Smooth muscle cell of bladder (primary cell): ENCODE data around the gene SLC35C1. TPM values are rescaled to one million over a fixed set of nuclear protein-coding genes. Genes with fewer than 3 reads are reported as not detected.

ENCODE experiments used
- total RNA-seq: library from RNA; depleted of rRNA; stranded (reverse); fragments of >200 nt; gene quantifications from 2 replicates; pipeline ENCODE4 v1.2.3, GENCODE V29; 2014

Gene SLC35C1
- total RNA-seq, result 12.9 TPM in 2 replicates

GRCh38 chr11:45804761-45805304 is at the start of gene SLC35C1:
SLC35C1 (plus strand) TSS chr11:45805149; CDS start chr11:45805802, 653 bp downstream.

GRCh38 chr11:45846974-45847910 is 42.3 kb downstream of the SLC35C1 start, which contains the start of gene CRY2:
CRY2 (plus strand) TSS chr11:45847475; CDS start chr11:45847491, 16 bp downstream.

Other genes with a start within 250 kb of the SLC35C1 start
- gene CHST1, start 139.5 kb upstream of the SLC35C1 start, total RNA-seq, result 0.14 and 0.37 TPM in 2 replicates
- gene CRY2, start 42.3 kb downstream of the SLC35C1 start, total RNA-seq, result 14.9 and 18.4 TPM in 2 replicates
- 7.7 and 8.1 TPM in 2 replicates for gene MAPK8IP1, start 80.5 kb downstream of the SLC35C1 start, total RNA-seq
- 1.00 and 1.4 TPM in 2 replicates for gene FREY1, start 102.1 kb downstream of the SLC35C1 start, total RNA-seq
- 34.6 and 37.0 TPM in 2 replicates for gene PEX16, start 112.7 kb downstream of the SLC35C1 start, total RNA-seq
- gene LARGE2, start 117.5 kb downstream of the SLC35C1 start, total RNA-seq, result 0.09 TPM in 1 of 2 replicates, not detected in the other